Neural progenitor cell (in vitro differentiated cells): Measurements from ENCODE around the gene LORICRIN.

Experiments
- CTCF ChIP-seq: fragments of 200-600 bp; sonication (generic); IDR thresholded peaks from 2 replicates; pipeline ENCODE4 v1.5.1; 2017; ENCODE audit warnings: antibody characterized with exemption, mild to moderate bottlenecking
- EZH2 ChIP-seq: fragments of 200-600 bp; sonication (generic); IDR thresholded peaks from 2 replicates; pipeline ENCODE4 v1.6.1; 2017; ENCODE audit warnings: antibody characterized with exemption, mild to moderate bottlenecking, moderate library complexity
- EZH2phosphoT487 ChIP-seq: fragments of 200-600 bp; sonication (generic); IDR thresholded peaks from 2 replicates; pipeline ENCODE4 v1.6.1; 2017; ENCODE audit warnings: antibody characterized with exemption

GRCh38 chr1:153231785-153232184 lies 27.7 kb upstream of the LORICRIN start:
- TF ChIP-seq CTCF (no peak), EZH2 (no peak), EZH2phosphoT487 (no peak)
